Gastrocnemius medialis (tissue), 4 donors: Measurements from ENCODE around the gene MYLK.

ENCODE experiments used
- POLR2A ChIP-seq, 2 donors: fragments of 450-650 bp; IDR thresholded peaks; one replicate each; pipeline ENCODE4 v1.6.1; 2017; ENCODE audit warnings: antibody characterized with exemption in 2 of 2, mild to moderate bottlenecking in 2 of 2, moderate library complexity in 2 of 2
- TF ChIP-seq, protein P1 (sequence below), 5 experiments: fragments of 450-650 bp in 3 of 5; fragments of 200-600 bp in 2 of 5; sonication (generic) in 2 of 5; IDR thresholded peaks in 4 of 5; conservative IDR thresholded peaks in 1 of 5; 1 replicate in 4 of 5; 2 replicates in 1 of 5; pipeline ENCODE4 v1.5.1; 2016 to 2019; ENCODE audit warnings: antibody characterized with exemption in 5 of 5, mild to moderate bottlenecking in 3 of 5, moderate library complexity in 3 of 5

DNA sequence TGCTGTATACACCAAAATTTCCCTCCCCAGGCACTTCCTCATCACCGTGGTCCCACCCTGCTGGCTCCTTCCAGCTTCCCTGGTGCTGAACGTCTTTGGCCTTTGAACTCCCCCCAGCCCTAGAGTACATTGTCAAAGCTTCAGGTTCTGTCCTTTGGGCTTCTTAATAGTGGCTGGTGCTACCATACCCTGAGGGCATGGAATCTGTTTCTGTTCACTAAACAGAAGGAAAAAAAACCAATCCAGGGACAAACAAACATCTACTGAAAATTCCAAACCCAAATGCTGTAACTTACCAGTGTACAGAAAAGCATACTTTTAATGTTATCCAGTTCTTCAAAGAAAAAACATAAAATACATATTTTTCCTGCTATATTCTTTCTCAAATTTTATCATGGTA, 148.7 kb downstream of the MYLK start:
- TF ChIP-seq, protein P1, sequence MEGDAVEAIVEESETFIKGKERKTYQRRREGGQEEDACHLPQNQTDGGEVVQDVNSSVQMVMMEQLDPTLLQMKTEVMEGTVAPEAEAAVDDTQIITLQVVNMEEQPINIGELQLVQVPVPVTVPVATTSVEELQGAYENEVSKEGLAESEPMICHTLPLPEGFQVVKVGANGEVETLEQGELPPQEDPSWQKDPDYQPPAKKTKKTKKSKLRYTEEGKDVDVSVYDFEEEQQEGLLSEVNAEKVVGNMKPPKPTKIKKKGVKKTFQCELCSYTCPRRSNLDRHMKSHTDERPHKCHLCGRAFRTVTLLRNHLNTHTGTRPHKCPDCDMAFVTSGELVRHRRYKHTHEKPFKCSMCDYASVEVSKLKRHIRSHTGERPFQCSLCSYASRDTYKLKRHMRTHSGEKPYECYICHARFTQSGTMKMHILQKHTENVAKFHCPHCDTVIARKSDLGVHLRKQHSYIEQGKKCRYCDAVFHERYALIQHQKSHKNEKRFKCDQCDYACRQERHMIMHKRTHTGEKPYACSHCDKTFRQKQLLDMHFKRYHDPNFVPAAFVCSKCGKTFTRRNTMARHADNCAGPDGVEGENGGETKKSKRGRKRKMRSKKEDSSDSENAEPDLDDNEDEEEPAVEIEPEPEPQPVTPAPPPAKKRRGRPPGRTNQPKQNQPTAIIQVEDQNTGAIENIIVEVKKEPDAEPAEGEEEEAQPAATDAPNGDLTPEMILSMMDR (IDR thresholded peaks at IDR 0.05 in 4 of 5, conservative IDR thresholded peaks at IDR 0.05 in 1 of 5) = no peak
- no peak for TF ChIP-seq POLR2A (IDR thresholded peaks at IDR 0.05)
